Measurements from ENCODE around the gene HEBP1. TPM values are rescaled to one million over a fixed set of nuclear protein-coding genes. Genes with fewer than 3 reads are reported as not detected.

The HEBP1 gene
- total RNA-seq, 1 donor from 2014 or later, result 28.9 TPM

DNA sequence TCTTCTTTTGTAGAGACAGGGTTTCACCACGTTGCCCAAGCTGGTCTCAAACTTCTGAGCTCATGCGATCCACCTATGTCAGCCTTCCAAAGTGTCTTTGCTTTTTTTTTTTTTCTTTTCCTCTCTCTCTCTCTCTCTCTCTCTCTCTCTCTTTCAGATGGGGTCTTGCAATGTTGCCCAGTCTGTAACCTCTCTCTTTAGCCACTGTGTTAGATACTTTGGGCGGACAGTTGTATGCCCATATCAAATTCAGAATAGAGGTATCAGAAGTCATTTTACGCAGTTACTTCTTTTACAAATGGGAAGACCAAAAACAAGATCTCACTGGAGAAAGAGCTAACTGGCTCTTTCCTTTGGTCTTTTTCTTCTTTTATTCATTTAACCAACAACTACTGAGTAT, 6.7 kb downstream of the HEBP1 start:
- no peak for DNase-seq (ENCODE audit: low read depth)
- Mint-ChIP-seq H3K9me3 (ENCODE audit: unreplicated experiment) (no peaks in the 10 kb centered on the region), H3K36me3 (ENCODE audit: low read depth, unreplicated experiment) (peaks cover 4% of the 10 kb centered on the region), H3K4me3 (ENCODE audit: unreplicated experiment) (no peak overlapping the region), H3K4me1 (ENCODE audit: low read depth, unreplicated experiment) (peaks cover 16% of the 10 kb centered on the region), H3K27me3 (ENCODE audit: low read depth, unreplicated experiment) (no peaks in the 10 kb centered on the region), H3K27ac (ENCODE audit: unreplicated experiment) (peak overlapping the region; percentile 94)
- Histone ChIP-seq H3K27me3 (ENCODE audit: insufficient read depth, low read length) (no peaks in the 10 kb centered on the region), H3K9me3 (ENCODE audit: insufficient read depth, low read depth, low read length) (no peaks in the 10 kb centered on the region), H3K79me2 (ENCODE audit: insufficient read depth, low read length) (peaks cover 13% of the 10 kb centered on the region), H3K4me3 (ENCODE audit: insufficient read depth, low read depth, low read length) (no peak overlapping the region), H3K27ac (ENCODE audit: low read depth, low read length) (no peak overlapping the region), H3K4me1 (ENCODE audit: insufficient read depth, low read length) (no peaks in the 10 kb centered on the region), H3K4me2 (ENCODE audit: low read length) (peak overlapping the region; percentile 77), H2AFZ (ENCODE audit: low read depth, low read length) (no peak overlapping the region), H4K20me1 (ENCODE audit: insufficient read depth, low read length) (peaks cover 2% of the 10 kb centered on the region), H3K36me3 (ENCODE audit: insufficient read depth, low read length) (no peaks in the 10 kb centered on the region), H3K9ac (ENCODE audit: low read length) (no peak overlapping the region)
- no peak for FAIRE-seq
- TF ChIP-seq, protein P1, sequence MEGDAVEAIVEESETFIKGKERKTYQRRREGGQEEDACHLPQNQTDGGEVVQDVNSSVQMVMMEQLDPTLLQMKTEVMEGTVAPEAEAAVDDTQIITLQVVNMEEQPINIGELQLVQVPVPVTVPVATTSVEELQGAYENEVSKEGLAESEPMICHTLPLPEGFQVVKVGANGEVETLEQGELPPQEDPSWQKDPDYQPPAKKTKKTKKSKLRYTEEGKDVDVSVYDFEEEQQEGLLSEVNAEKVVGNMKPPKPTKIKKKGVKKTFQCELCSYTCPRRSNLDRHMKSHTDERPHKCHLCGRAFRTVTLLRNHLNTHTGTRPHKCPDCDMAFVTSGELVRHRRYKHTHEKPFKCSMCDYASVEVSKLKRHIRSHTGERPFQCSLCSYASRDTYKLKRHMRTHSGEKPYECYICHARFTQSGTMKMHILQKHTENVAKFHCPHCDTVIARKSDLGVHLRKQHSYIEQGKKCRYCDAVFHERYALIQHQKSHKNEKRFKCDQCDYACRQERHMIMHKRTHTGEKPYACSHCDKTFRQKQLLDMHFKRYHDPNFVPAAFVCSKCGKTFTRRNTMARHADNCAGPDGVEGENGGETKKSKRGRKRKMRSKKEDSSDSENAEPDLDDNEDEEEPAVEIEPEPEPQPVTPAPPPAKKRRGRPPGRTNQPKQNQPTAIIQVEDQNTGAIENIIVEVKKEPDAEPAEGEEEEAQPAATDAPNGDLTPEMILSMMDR (IDR thresholded peaks at IDR 0.05; ENCODE audit: insufficient read depth, low read depth, low read length), result no peak
- no peak for TF ChIP-seq EZH2 (IDR thresholded peaks at IDR 0.05; ENCODE audit: insufficient read depth, low read length)

DNA sequence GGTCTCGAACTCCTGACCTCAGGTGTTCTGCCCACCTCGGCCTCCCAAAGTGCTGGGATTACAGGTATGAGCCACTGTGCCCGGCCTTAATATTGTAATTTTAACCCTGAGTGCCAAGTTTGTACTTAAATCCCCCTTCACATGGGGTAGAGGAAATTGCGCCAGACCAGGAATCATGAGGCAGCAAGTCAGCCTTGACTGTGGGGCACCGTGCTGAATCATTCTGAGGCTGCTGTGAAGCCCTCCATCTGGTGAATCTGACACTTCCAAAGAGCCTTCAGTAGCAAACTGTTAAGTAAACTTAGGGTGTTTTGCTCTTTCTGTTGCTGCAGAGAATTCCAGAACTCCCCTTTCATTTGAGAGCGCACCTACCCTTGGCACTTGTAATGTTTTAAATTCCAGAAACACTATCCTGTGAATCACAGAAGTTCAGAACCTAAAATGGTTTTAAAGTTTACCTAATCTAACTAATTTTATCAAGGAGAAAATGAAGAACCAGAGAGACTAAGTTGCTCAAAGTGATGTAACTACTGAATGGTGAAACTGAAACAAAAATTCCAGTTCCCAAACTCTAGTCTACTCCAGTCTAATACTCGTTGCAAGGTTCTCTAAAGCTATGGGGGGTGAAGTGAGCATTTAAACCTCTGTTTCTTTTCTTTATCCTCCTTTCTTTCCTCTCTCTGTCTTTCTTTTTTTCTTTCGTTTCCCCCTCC, 7.5 kb downstream of the HEBP1 start:
- Mint-ChIP-seq H3K9me3 (ENCODE audit: unreplicated experiment) (no peaks in the 10 kb centered on the region), H3K36me3 (ENCODE audit: low read depth, unreplicated experiment) (peaks cover 4% of the 10 kb centered on the region), H3K4me1 (ENCODE audit: low read depth, unreplicated experiment) (peaks cover 16% of the 10 kb centered on the region), H3K27ac (ENCODE audit: unreplicated experiment) (peak overlapping the region; percentile 97), H3K4me3 (ENCODE audit: unreplicated experiment) (peak overlapping the region; percentile 55), H3K27me3 (ENCODE audit: low read depth, unreplicated experiment) (no peaks in the 10 kb centered on the region)
- peak overlapping the region; percentile 47 for H3K27ac ChIP-seq (ENCODE audit: low read depth, low read length)
- FAIRE-seq (peak; percentile 85), DNase-seq (ENCODE audit: low read depth) (peak; percentile 85)
- no peaks in the 10 kb centered on the region for H3K4me1 ChIP-seq (ENCODE audit: insufficient read depth, low read length)
- peaks cover 13% of the 10 kb centered on the region for H3K79me2 ChIP-seq (ENCODE audit: insufficient read depth, low read length)
- no peaks in the 10 kb centered on the region for H3K27me3 ChIP-seq (ENCODE audit: insufficient read depth, low read length)
- H3K9me3 ChIP-seq (ENCODE audit: insufficient read depth, low read depth, low read length), result no peaks in the 10 kb centered on the region
- no peaks in the 10 kb centered on the region for H4K20me1 ChIP-seq (ENCODE audit: insufficient read depth, low read length)
- TF ChIP-seq EZH2 (IDR thresholded peaks at IDR 0.05; ENCODE audit: insufficient read depth, low read length), result no peak
- TF ChIP-seq, protein P1 (IDR thresholded peaks at IDR 0.05; ENCODE audit: insufficient read depth, low read depth, low read length), result no peak
- H3K9ac ChIP-seq (ENCODE audit: low read length), result peak overlapping the region; percentile 42
- no peaks in the 10 kb centered on the region for H3K36me3 ChIP-seq (ENCODE audit: insufficient read depth, low read length)
- peak overlapping the region; percentile 3 for H2AFZ ChIP-seq (ENCODE audit: low read depth, low read length)
- peak overlapping the region; percentile 24 for H3K4me3 ChIP-seq (ENCODE audit: insufficient read depth, low read depth, low read length)
- H3K4me2 ChIP-seq (ENCODE audit: low read length), result peak overlapping the region; percentile 77

Data from astrocyte (in vitro differentiated cells and primary cell).